Esophagus squamous epithelium (tissue), 5 donors: Measurements from ENCODE around the gene MBP. TPM values are rescaled to one million over a fixed set of nuclear protein-coding genes. Genes with fewer than 3 reads are reported as not detected.
"Not testable (repeated sequence)": the region's sequence is repeated elsewhere in the genome, so short reads cannot be mapped to it uniquely, and the experiment has no call there.

Experiments used
- DNase-seq: peaks from one replicate; lab custom pipeline; 2025; lab: John Stamatoyannopoulos, UW
- H3K27ac ChIP-seq, 4 donors: fragments of 200-600 bp; sonication (generic); one replicate each; pipeline ENCODE4 v1.5.1; 2016 to 2019; ENCODE audit warnings: mild to moderate bottlenecking in 1 of 4
- H3K27me3 ChIP-seq, 4 donors: fragments of 200-600 bp; sonication (generic); 1 replicate in 3 of 4; 2 replicates in 1 of 4; pipeline versions ENCODE4 v1.5.1 to v1.6.0; 2017 to 2021; ENCODE audit warnings: antibody characterized with exemption in 1 of 4
- H3K36me3 ChIP-seq, 3 donors: fragments of 200-600 bp; sonication (generic); one replicate each; pipeline ENCODE4 v1.5.1; 2016 to 2019
- H3K4me1 ChIP-seq, 3 donors: fragments of 200-600 bp; sonication (generic); one replicate each; pipeline ENCODE4 v1.5.1; 2017 to 2019
- H3K4me3 ChIP-seq, 4 donors: fragments of 200-600 bp; sonication (generic); 1 replicate in 3 of 4; 2 replicates in 1 of 4; pipeline ENCODE4 v1.5.1; 2016 to 2019; ENCODE audit warnings: mild to moderate bottlenecking in 2 of 4, moderate library complexity in 1 of 4
- H3K9me3 ChIP-seq, 3 donors: fragments of 200-600 bp; sonication (generic); one replicate each; pipeline ENCODE4 v1.5.1; 2016 to 2019
- CTCF ChIP-seq, 6 experiments: fragments of 450-650 bp in 4 of 6; fragments of 200-600 bp in 2 of 6; sonication (generic) in 2 of 6; IDR thresholded peaks; one replicate each; pipeline ENCODE4 v1.5.1; 2016 to 2019; ENCODE audit warnings: antibody characterized with exemption in 6 of 6, mild to moderate bottlenecking in 4 of 6, moderate library complexity in 4 of 6
- POLR2A ChIP-seq, 4 donors: fragments of 450-650 bp; IDR thresholded peaks; one replicate each; pipeline ENCODE4 v1.6.1; 2017; ENCODE audit warnings: antibody characterized with exemption in 4 of 4, mild to moderate bottlenecking in 4 of 4, moderate library complexity in 3 of 4
- WGBS, 2 donors: methylation state at CpG; one replicate each; pipeline ENCODE4 v1.1.5; 2018; 5-methylcytosine and 5-hydroxymethylcytosine counted together
- intact Hi-C: fragments of 100-400 bp; cut with DNase I; formaldehyde crosslinking; loops from one replicate; pipeline ENCODE4 v1.15.0; 2022
- total RNA-seq, 4 donors: library from RNA; depleted of rRNA; stranded (reverse); fragments of >200 nt; gene quantifications; one replicate each; pipeline ENCODE4 v1.1.0, GENCODE V29; 2016
- donor health status: DM: yes; HTN: yes; CAD: no.

MBP gene
- total RNA-seq, 4 donors from 2014 or later: 21.9 to 38.9 (median 25.2) TPM

GRCh38 chr18:76967721-76968472, 164.7 kb downstream of the MBP start:
- TF ChIP-seq CTCF (IDR thresholded peaks at IDR 0.05) (no peak), POLR2A (IDR thresholded peaks at IDR 0.05) (no peak)
- no peak overlapping the region for H3K4me3 ChIP-seq
- no peaks in the 10 kb centered on the region for H3K27me3 ChIP-seq
- H3K36me3 ChIP-seq: peaks cover 0 to 37% (median 0%) of the 10 kb centered on the region in 3 donors
- WGBS, 2 donors: 62 to 71% methylated on average over 13 to 17 of the region's 17 CpGs
- peaks cover 0 to 9% (median 3%) of the 10 kb centered on the region in 3 donors for H3K4me1 ChIP-seq
- no peaks in the 10 kb centered on the region for H3K9me3 ChIP-seq
- DNase-seq: no peak
- H3K27ac ChIP-seq: no peak overlapping the region
- intact Hi-C loops: no loop called here

GRCh38 chr18:76967299-76967698, 165.3 kb downstream of the MBP start:
- H3K4me1 ChIP-seq, H3K4me3 ChIP-seq, H3K9me3 ChIP-seq, intact Hi-C loops, DNase-seq, H3K27me3 ChIP-seq, H3K27ac ChIP-seq: not testable (repeated sequence)
- H3K36me3 ChIP-seq: peaks cover 0 to 42% (median 0%) of the 10 kb centered on the region in 3 donors

GRCh38 chr18:76965555-76966151, 166.9 kb downstream of the MBP start:
- H3K4me1 ChIP-seq, intact Hi-C loops, H3K27me3 ChIP-seq, H3K9me3 ChIP-seq, H3K27ac ChIP-seq, DNase-seq, H3K4me3 ChIP-seq: not testable (repeated sequence)
- 86 to 92% methylated on average over 6 to 10 of the region's 11 CpGs for WGBS, 2 donors
- peaks cover 0 to 53% (median 2%) of the 10 kb centered on the region in 3 donors for H3K36me3 ChIP-seq

- TF ChIP-seq CTCF (IDR thresholded peaks at IDR 0.05) (no peak), POLR2A (IDR thresholded peaks at IDR 0.05) (no peak)
- Histone ChIP-seq H3K27ac (no peak overlapping the region), H3K27me3 (no peaks in the 10 kb centered on the region), H3K4me3 (no peak overlapping the region), H3K4me1 (no peaks in the 10 kb centered on the region), H3K36me3 (peaks cover 0 to 64% (median 10%) of the 10 kb centered on the region in 3 donors), H3K9me3 (no peaks in the 10 kb centered on the region)
- intact Hi-C loops: no loop called here
- DNase-seq: no peak
- WGBS, 2 donors: 87 to 97% methylated on average over 2 of the region's 2 CpGs
Measured at GRCh38 chr18:76963936-76964335, 168.6 kb downstream of the MBP start.

- no peak overlapping the region for H3K27ac ChIP-seq
- no peaks in the 10 kb centered on the region for H3K27me3 ChIP-seq
- intact Hi-C loops: no loop called here
- DNase-seq: no peak
- TF ChIP-seq POLR2A (IDR thresholded peaks at IDR 0.05) (no peak), CTCF (IDR thresholded peaks at IDR 0.05) (no peak)
- no peaks in the 10 kb centered on the region for H3K9me3 ChIP-seq
- no peak overlapping the region for H3K4me3 ChIP-seq
- H3K4me1 ChIP-seq: no peaks in the 10 kb centered on the region
- 89 to 100% methylated on average over 1 of the region's 1 CpG for WGBS, 2 donors
- H3K36me3 ChIP-seq: peaks cover 0 to 64% (median 10%) of the 10 kb centered on the region in 3 donors
Measured at GRCh38 chr18:76962851-76963250, 169.7 kb downstream of the MBP start.

- intact Hi-C loops: no loop called here
- Histone ChIP-seq H3K27me3 (no peaks in the 10 kb centered on the region), H3K4me3 (no peak overlapping the region), H3K9me3 (no peaks in the 10 kb centered on the region), H3K36me3 (peaks cover 7 to 76% (median 10%) of the 10 kb centered on the region in 3 donors), H3K27ac (no peak overlapping the region), H3K4me1 (no peaks in the 10 kb centered on the region)
- no peak for TF ChIP-seq POLR2A (IDR thresholded peaks at IDR 0.05)
- TF ChIP-seq CTCF (IDR thresholded peaks at IDR 0.05): no peak
- 95 to 98% methylated on average over 13 to 16 of the region's 16 CpGs for WGBS, 2 donors
- DNase-seq: no peak
Measured at GRCh38 chr18:76960528-76961035, 172.0 kb downstream of the MBP start.
